SK-N-MC (cell line): ENCODE results near the gene SPACA7.

Experiments used
- DNase-seq: peaks from one replicate; pipeline ENCODE4 v3.0.0-alpha.2; 2011; ENCODE audit warnings: low read depth, low spot score
- H3K27ac ChIP-seq: fragments of 200-600 bp; sonication (generic); 2 replicates; pipeline ENCODE4 v1.5.1; 2016; ENCODE audit warnings: mixed run types
- H3K36me3 ChIP-seq: fragments of 200-600 bp; sonication (generic); 2 replicates; pipeline ENCODE4 v1.6.1; 2017; ENCODE audit warnings: antibody characterized with exemption, low read length, mixed read lengths; ENCODE audit not compliant: insufficient read depth
- H3K4me3 ChIP-seq: fragments of 200-600 bp; sonication (generic); 2 replicates; pipeline ENCODE4 v1.5.1; 2016
- H3K9ac ChIP-seq: fragments of 200-600 bp; sonication (generic); 2 replicates; pipeline ENCODE4 v1.8.0; 2017; ENCODE audit warnings: mixed run types, mixed read lengths; ENCODE audit not compliant: insufficient read length
- H3K9me3 ChIP-seq: fragments of 200-600 bp; sonication (generic); 2 replicates; pipeline ENCODE4 v1.6.1; 2017; ENCODE audit warnings: low read depth, mild to moderate bottlenecking, antibody characterized with exemption, low read length, moderate library complexity, mixed read lengths
- EZH2 ChIP-seq: fragments of 200-600 bp; sonication (generic); IDR thresholded peaks from one replicate; pipeline ENCODE4 v1.6.1; 2017; ENCODE audit warnings: antibody characterized with exemption
- FOXP2 ChIP-seq: optimal IDR thresholded peaks from 2 replicates; pipeline ENCODE3; 2011; ENCODE audit warnings: mild to moderate bottlenecking, moderate library complexity; ENCODE audit not compliant: insufficient read depth; ENCODE audit errors: extremely low read length, control extremely low read depth
- POLR2AphosphoS5 ChIP-seq: IDR thresholded peaks from 2 replicates; pipeline ENCODE4 v1.6.1; 2012; ENCODE audit warnings: mild to moderate bottlenecking, low read depth, low read length, borderline replicate concordance

The SPACA7 gene

GRCh38 chr13:112481458-112481857 is 105.3 kb downstream of the SPACA7 start:
- Histone ChIP-seq H3K4me3 (no peak overlapping the region), H3K9me3 (no peaks in the 10 kb centered on the region), H3K9ac (no peak overlapping the region), H3K27ac (no peak overlapping the region), H3K36me3 (no peaks in the 10 kb centered on the region; the same call in 1 of the 2 replicates)
- TF ChIP-seq POLR2AphosphoS5 = no peak
- TF ChIP-seq FOXP2 = no peak
- TF ChIP-seq EZH2 = no peak
- DNase-seq = no peak

GRCh38 chr13:112483299-112483698 is 107.1 kb downstream of the SPACA7 start:
- H3K9me3 ChIP-seq = no peaks in the 10 kb centered on the region
- no peak overlapping the region for H3K9ac ChIP-seq
- DNase-seq = no peak
- TF ChIP-seq FOXP2 (no peak), POLR2AphosphoS5 (no peak), EZH2 (no peak)
- no peak overlapping the region for H3K4me3 ChIP-seq
- H3K36me3 ChIP-seq = no peaks in the 10 kb centered on the region; the same call in 1 of the 2 replicates
- no peak overlapping the region for H3K27ac ChIP-seq
